ENCODE results near the gene TRIM66. TPM values are rescaled to one million over a fixed set of nuclear protein-coding genes. Genes with fewer than 3 reads are reported as not detected.

TRIM66 gene
- total and polyA plus RNA-seq, 3 donors from 2014 or later, result 37.4 to 49.6 (median 49.2) TPM

- 94 to 100% methylated on average over 1 of the region's 1 CpG for WGBS, 2 donors
- no peak overlapping the region for H3K27ac ChIP-seq
- no peaks in the 10 kb centered on the region for H3K27me3 ChIP-seq
- H3K9me3 ChIP-seq, result no peaks in the 10 kb centered on the region
- no peaks in the 10 kb centered on the region for H3K36me3 ChIP-seq (ENCODE audit: low read depth, missing control alignments)
- H3K4me1 ChIP-seq, result peaks cover 7% of the 10 kb centered on the region
- DNase-seq, result no peak
- intact Hi-C loops (cut with DNase I; ENCODE audit: low total_unique reads), result no loop called here
- TF ChIP-seq POLR2A (IDR thresholded peaks at IDR 0.05) (no peak), CTCF (IDR thresholded peaks at IDR 0.05) (no peak)
- no peak overlapping the region for H3K4me3 ChIP-seq
These were observed 96.3 kb downstream of the TRIM66 start for GRCh38 chr11:8586184-8586583.

GRCh38 chr11:8584511-8584910 is 98.0 kb downstream of the TRIM66 start:
- DNase-seq, result no peak
- no peaks in the 10 kb centered on the region for H3K27me3 ChIP-seq
- TF ChIP-seq CTCF (IDR thresholded peaks at IDR 0.05) (no peak), POLR2A (IDR thresholded peaks at IDR 0.05) (no peak)
- no peaks in the 10 kb centered on the region for H3K36me3 ChIP-seq (ENCODE audit: low read depth, missing control alignments)
- peaks cover 7% of the 10 kb centered on the region for H3K4me1 ChIP-seq
- no peak overlapping the region for H3K4me3 ChIP-seq
- no peak overlapping the region for H3K27ac ChIP-seq
- no peaks in the 10 kb centered on the region for H3K9me3 ChIP-seq
- 51 to 69% methylated on average over 2 of the region's 2 CpGs for WGBS, 2 donors
- intact Hi-C loops (cut with DNase I; ENCODE audit: low total_unique reads), result no loop called here

GRCh38 chr11:8584082-8584481 is 98.4 kb downstream of the TRIM66 start:
- intact Hi-C loops (cut with DNase I; ENCODE audit: low total_unique reads), result no loop called here
- H3K4me3 ChIP-seq, result no peak overlapping the region
- H3K27me3 ChIP-seq, result no peaks in the 10 kb centered on the region
- H3K27ac ChIP-seq, result no peak overlapping the region
- no peaks in the 10 kb centered on the region for H3K36me3 ChIP-seq (ENCODE audit: low read depth, missing control alignments)
- TF ChIP-seq POLR2A (IDR thresholded peaks at IDR 0.05) (no peak), CTCF (IDR thresholded peaks at IDR 0.05) (no peak)
- no peaks in the 10 kb centered on the region for H3K9me3 ChIP-seq
- peaks cover 7% of the 10 kb centered on the region for H3K4me1 ChIP-seq
- DNase-seq, result no peak
- WGBS, 2 donors, result 53 to 58% methylated on average over 1 of the region's 1 CpG

- peaks cover 7% of the 10 kb centered on the region for H3K4me1 ChIP-seq
- 84 to 94% methylated on average over 3 of the region's 3 CpGs for WGBS, 2 donors
These were observed 101.2 kb downstream of the TRIM66 start for GRCh38 chr11:8581300-8581699.

More at GRCh38 chr11:8581300-8581699, 101.2 kb downstream of the TRIM66 start:
- no peak for DNase-seq
- Histone ChIP-seq H3K9me3 (no peaks in the 10 kb centered on the region), H3K36me3 (ENCODE audit: low read depth, missing control alignments) (no peaks in the 10 kb centered on the region), H3K27me3 (no peaks in the 10 kb centered on the region), H3K27ac (no peak overlapping the region), H3K4me3 (no peak overlapping the region)
- intact Hi-C loops (cut with DNase I; ENCODE audit: low total_unique reads), result no loop called here
- TF ChIP-seq CTCF (IDR thresholded peaks at IDR 0.05), result no peak
- no peak for TF ChIP-seq POLR2A (IDR thresholded peaks at IDR 0.05)
